ENCODE data around the gene ACBD4. TPM values are rescaled to one million over a fixed set of nuclear protein-coding genes. Genes with fewer than 3 reads are reported as not detected.

ACBD4 gene
- total RNA-seq, 2 donors from 2014 or later = 12.9 to 18.9 TPM

DNA sequence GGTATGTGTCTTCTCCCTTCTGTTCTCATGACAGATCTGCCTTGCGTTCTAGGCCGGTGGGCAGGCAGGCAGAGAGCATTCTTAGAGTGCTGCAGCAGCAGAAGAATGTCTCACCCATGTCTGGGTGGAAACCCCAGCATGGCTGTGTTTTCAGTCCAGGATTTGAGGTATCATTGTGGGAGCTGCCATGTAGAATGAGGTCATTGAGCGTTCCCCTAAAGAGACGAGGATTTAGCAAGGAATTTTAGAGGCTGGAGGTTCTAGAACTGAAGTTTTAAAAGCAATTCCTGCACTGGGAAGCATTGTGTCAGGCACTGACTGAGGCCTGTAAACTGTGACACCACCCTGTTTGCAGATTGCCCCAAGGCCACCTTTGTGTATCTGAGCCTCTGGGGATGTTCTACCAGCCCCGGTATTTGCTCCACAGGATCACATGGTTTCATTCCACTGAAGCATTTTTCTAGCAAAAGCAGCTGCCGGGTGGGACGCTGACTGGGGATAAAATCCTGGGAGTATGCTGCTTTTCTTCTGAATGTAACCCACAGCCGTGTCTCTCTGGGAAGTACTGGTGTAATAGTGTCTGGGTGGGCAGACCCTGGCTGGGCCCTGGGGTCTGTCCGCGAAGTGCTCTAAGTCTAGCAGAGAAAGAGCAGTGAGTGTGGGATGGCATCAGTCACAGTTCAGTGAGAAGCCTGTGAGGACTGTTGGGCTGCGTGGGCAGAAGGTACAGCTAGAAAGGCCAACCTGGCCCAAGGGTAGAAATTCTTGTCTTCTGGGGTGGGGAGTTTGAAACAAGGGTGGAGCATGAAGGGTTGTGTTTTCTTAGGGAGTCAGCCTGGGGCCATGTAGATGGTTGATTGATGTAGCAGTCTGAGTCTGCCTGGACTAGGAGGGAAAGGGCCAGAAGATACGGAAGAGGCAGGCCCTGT is 33.3 kb upstream of the ACBD4 start:
- H3K27ac Mint-ChIP-seq = peak overlapping the region; percentile 3 to 29
- H3K36me3 Mint-ChIP-seq = peaks cover 10 to 16% of the 10 kb centered on the region in 2 donors
- DNase-seq (ENCODE audit: low spot score in 2 of 2) = no peak
- ATAC-seq = no peak
- no peaks in the 10 kb centered on the region for H3K9me3 Mint-ChIP-seq

DNA sequence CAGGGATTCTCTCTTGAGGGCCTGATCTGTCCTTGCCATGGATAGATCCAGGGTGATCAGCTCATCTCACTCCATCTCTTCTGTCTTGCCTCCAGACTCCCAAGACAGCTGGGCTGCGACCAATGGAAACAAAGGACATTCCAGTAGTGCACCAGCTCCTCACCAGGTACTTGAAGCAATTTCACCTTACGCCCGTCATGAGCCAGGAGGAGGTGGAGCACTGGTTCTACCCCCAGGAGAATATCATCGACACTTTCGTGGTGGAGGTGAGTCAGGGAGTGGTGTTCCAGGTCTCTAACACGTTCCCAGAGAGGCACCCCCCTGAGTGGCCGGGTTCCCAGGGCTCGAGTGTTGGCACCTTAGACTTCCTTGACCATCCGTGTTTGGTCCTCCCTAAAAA is 32.6 kb upstream of the ACBD4 start:
- H3K36me3 Mint-ChIP-seq = peaks cover 10 to 16% of the 10 kb centered on the region in 2 donors
- no peaks in the 10 kb centered on the region for H3K9me3 Mint-ChIP-seq
- no peak for ATAC-seq
- peak overlapping the region; percentile 3 to 29 for H3K27ac Mint-ChIP-seq
- DNase-seq (ENCODE audit: low spot score in 2 of 2) = no peak

DNA sequence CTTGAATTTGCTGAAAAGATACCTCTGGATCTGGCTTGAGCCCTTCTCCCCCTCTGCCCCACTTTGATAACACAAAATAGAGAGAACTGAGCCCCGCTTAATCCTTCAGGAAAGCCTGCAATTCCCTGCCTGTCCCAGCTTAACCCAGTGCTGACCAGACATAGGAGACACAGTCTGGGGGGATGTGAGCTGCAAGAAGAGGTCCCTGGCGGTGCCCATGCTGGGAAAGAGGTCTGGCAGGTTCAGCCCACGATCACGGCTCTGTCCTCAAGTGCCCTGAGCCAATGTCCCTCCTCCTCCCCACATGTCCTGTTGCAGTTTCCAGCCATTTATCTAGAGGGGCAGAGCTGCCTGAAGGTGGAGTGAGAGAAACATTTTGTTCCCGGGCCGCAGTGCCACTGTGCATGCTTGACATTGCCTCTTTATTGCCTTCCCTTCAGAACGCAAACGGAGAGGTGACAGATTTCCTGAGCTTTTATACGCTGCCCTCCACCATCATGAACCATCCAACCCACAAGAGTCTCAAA is 32.2 kb upstream of the ACBD4 start:
- H3K27ac Mint-ChIP-seq = no peak overlapping the region
- H3K36me3 Mint-ChIP-seq = peaks cover 10 to 12% of the 10 kb centered on the region in 2 donors
- no peak for ATAC-seq
- no peak for DNase-seq (ENCODE audit: low spot score in 2 of 2)
- H3K9me3 Mint-ChIP-seq = no peaks in the 10 kb centered on the region

DNA sequence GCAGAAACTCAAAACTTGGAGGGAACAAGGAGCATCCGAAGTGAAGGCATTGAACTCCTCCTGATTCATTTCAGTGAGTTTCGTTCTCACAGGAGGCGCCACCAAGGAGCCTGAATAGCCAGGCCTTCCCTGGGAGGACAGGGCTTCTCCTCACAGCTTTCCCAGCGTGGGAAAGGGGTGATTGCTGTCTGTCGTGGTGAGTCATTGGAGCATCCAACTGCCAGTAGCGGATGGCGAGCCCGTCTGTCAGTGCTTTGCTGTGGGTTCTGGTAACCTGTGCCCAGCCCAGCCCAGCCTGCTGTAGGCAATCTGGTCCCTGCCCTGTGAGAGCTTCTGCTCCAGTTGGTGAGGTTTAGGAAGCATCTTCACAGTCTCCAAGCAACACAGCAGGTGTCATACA is 31.5 kb upstream of the ACBD4 start:
- DNase-seq (ENCODE audit: low spot score in 2 of 2) = no peak
- no peaks in the 10 kb centered on the region for H3K9me3 Mint-ChIP-seq
- H3K27ac Mint-ChIP-seq = no peak overlapping the region
- H3K36me3 Mint-ChIP-seq = peaks cover 4 to 12% of the 10 kb centered on the region in 2 donors
- ATAC-seq = no peak

DNA sequence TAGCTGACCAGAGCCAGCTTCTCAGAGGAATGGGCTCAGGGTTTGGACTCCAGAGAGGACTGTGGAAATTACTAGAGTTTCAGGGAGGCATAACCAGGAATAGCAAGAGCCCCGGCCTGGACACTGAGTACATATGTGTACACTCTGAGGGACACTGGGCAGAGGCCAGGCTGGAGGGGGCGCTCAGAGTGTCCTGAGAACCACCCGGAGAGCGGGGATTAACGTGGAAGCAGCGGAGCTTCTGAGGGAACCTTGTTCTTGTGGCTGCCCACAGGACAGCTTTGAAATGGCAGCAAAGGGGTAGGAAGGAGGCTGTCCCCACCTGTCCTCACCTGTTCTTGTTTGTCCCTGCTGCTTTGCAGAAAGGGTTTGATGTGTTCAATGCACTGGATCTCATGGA is 31.0 kb upstream of the ACBD4 start:
- DNase-seq (ENCODE audit: low spot score in 2 of 2) (no peak), ATAC-seq (no peak)
- peaks cover 0 to 8% of the 10 kb centered on the region in 2 donors for H3K36me3 Mint-ChIP-seq
- no peak overlapping the region for H3K27ac Mint-ChIP-seq
- H3K9me3 Mint-ChIP-seq = no peaks in the 10 kb centered on the region

DNA sequence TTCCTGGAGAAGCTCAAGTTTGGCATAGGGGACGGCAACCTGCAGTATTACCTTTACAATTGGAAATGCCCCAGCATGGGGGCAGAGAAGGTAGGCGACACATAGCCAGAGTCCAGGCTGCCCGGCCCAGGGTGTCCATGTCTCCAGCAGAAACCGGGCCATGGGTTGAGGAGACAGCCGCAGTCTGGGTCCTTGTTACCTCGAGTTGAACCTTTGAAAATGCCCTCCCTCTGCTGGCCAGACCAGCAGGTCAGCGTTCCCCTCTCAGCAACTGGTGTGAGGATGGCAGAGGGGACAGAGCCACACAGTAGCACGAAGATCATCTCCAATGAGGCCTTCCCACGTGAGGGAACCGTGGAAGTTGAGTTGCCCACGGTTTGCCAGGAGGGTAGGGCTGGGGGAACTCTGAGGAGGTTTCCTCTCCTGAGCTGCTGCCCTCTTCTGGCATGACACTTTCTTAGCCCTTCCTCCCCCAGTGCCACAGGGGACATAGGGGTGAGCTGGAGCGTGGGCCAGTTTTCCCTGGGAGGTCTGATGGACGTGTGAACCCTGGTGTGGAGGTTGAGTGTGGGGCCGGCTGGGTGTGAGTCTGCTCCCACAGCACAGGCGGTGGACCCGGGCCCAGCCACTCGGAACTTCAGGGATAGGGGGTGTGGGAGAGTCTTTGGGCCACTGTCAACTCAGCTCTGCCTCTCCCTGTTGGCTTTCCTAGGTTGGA is 30.4 kb upstream of the ACBD4 start:
- Mint-ChIP-seq H3K9me3 (no peaks in the 10 kb centered on the region), H3K27ac (no peak overlapping the region), H3K36me3 (peaks cover 0 to 8% of the 10 kb centered on the region in 2 donors)
- ATAC-seq (no peak), DNase-seq (ENCODE audit: low spot score in 2 of 2) (no peak)

DNA sequence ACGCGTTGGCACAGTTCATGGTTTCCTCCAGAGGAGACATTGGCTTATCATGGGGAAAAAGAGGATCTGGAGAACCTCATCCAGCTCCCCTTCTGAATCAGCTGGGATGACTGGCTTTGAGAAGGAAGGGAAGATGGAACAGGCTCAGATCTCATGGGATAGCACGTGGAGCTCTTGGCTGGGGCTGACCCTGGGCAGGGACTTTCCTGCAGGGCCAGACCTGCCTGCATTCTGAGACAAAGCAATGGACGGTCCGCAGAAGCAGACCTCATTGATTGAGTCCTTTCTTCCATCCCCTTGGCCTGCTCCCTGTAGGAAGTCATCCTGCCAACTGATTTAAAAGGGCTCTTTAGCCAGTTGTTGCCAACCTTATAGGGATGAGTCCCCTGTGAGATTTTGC is 29.4 kb upstream of the ACBD4 start:
- Mint-ChIP-seq H3K36me3 (peaks cover 0 to 8% of the 10 kb centered on the region in 2 donors), H3K27ac (no peak overlapping the region), H3K9me3 (no peaks in the 10 kb centered on the region)
- no peak for DNase-seq (ENCODE audit: low spot score in 2 of 2)
- ATAC-seq = no peak

DNA sequence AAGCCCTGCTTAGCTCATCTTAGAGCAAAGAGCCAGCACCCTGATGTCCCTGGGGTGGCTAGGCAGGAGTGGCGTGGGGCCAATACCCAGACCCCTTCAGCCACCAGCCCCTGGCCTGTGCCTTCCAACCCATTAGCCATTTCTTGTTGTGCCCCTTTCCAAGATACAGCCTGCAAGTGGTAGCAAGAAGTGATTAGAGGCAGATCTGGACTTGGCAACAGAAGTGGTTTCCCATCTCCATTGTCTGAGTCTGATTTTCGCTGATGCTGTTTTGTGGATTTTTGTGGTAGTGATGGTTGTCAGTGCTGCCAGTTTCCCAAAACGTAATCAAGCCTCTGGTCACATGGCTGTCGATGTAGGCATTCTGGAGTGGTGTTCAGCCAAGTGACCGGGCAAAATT is 28.9 kb upstream of the ACBD4 start:
- Mint-ChIP-seq H3K36me3 (peaks cover 0 to 8% of the 10 kb centered on the region in 2 donors), H3K9me3 (no peaks in the 10 kb centered on the region), H3K27ac (no peak overlapping the region)
- DNase-seq (ENCODE audit: low spot score in 2 of 2) = no peak
- no peak for ATAC-seq

DNA sequence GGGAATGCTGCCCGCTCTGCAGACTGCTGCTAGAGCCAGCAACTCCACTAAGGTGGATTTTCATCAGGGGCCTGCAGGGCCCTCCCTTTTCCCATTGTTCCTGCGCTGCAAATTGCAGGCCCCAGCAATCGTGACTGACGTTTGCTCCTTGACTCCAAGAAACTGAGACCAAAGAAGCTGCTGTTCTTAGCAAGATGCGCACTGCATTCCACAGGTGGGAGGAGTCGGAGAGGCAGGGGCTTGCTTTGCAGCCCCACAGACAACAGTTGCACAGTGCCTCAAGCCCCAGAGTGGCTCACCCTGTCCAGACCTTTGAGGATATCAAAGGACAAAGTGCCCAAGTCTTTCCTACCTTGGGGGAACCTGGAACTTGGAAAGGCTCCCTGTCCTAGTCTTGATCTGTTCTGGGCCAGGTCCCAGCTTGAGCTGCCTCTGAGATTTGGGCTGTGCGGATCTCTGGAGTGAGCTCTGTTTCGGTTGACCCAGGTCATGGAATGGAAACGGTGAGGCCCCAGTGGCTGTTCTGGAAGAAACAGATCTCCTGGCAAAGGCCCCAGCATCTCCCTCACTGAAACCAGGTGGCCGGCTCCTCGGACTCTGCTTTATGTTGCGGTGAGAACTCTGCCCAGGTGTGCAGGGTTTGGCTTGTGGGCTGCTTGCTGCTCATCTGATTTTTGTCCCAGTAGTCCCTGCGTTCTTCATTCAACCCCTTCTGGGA is 28.0 kb upstream of the ACBD4 start:
- H3K36me3 Mint-ChIP-seq = peaks cover 0 to 5% of the 10 kb centered on the region in 2 donors
- H3K27ac Mint-ChIP-seq = peak overlapping the region in 1 of 2 donors; percentile 68
- H3K9me3 Mint-ChIP-seq = no peaks in the 10 kb centered on the region
- ATAC-seq (no peak), DNase-seq (ENCODE audit: low spot score in 2 of 2) (no peak)

DNA sequence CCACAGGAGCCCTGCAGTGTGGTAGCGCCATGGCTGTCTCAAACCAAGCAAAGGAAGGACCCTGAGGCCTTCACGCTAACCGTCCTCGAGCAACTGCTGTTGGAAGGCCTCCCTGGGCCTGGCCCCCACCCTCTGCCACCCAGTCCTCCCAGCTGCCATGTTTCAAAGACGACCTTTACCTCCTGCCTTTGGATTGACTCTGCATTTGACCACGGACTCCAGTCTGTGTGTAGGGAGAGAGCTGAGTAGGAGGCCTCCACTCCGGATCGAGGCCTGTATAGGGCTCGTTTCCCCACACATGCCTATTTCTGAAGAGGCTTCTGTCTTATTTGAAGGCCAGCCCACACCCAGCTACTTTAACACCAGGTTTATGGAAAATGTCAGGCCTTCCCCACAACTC is 27.4 kb upstream of the ACBD4 start:
- Mint-ChIP-seq H3K27ac (peak overlapping the region in 1 of 2 donors; percentile 91), H3K36me3 (no peaks in the 10 kb centered on the region), H3K9me3 (no peaks in the 10 kb centered on the region)
- ATAC-seq (no peak), DNase-seq (ENCODE audit: low spot score in 2 of 2) (no peak)

DNA sequence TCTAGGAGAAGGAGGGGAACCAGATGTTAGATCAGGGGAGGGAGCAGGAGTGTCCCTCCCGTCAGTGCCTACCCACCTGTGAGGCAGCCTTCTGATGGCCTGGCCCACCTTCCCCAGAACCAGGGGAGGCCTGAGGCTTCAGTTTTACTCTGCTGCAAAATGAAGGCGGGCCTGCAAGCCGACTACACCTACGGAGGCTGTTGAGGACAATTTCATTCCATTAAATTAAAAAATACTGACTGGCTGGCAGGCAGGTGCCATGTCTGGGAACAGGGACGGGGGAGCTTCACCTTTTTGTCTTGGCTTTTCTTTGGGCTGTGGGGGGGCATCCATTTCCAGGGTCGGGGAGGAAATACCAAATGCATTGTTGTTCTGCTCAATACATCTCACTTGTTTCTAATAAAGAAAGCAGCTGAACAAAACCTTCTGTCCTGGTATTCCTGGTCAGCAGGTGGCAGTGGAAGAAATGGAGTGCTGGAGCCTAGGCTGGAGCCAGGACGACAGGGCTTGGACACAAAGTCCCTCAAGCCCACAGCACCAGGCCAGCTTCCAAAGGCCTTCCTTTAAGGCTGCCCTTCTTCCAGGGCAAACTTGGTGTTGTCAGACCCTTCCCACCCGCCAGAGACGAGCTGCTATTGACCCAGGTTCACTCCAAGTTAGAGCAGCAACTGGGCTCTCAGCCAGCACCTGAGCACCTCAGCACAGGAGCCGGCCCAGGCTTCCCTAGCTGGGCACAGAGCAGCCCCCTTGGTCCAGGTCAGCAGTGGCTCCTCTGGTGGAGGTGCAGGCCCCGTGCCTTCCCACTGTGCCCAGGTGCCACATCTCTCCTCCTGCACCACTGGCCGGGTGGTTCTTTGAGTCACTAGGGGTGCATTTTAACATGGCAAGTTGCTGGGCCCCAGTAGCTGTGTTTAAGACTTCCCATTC is 26.6 kb upstream of the ACBD4 start:
- H3K36me3 Mint-ChIP-seq = no peaks in the 10 kb centered on the region
- ATAC-seq = peak; percentile 10 to 22
- peak overlapping the region; percentile 63 to 97 for H3K27ac Mint-ChIP-seq
- no peak for DNase-seq (ENCODE audit: low spot score in 2 of 2)
- H3K9me3 Mint-ChIP-seq = no peaks in the 10 kb centered on the region

DNA sequence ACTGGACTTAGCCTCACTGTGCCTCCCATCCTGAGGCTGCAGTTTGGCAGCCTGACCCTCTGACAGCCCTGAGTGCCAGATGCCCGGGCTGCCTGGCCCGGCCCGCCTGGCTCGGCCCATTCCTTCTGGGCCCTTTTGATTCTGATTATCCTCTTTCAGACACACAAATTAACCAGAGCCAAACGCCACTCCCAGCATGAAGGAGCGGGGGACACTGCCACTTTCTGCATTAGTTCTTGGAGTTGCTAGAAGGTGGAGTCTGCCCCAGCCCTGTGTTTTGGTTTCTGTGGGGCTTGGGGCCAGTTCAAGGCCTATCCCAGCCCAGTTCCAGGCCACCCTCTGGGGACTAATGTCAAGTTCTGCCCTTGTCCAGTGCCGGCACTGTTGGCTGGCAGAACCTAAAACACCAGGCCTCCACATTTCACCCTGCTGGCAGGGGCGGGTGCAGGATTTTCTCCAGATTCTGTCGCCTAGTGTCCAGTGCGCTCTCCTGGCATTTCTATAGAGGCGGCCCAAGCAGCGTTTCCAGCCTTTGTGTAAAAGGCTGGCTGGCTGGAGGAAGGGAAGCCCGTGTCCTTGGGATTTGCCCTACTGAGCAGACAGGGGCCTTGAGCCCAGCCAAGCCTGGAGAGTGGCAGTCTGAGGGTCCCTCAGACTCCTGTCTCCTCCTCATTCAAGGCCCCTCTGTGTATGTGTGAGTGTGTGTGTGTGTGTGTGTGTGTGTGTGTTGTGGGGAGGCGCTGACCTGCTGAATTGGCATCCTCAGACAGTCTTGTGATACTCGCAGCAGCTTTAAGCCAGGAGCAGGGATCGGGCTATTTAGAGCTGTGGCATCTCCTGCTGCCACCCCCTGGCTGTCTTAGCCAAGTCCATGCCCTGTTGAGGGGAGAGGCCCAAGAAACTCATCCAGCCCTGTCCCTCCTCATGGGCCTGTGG is 24.5 kb upstream of the ACBD4 start:
- no peaks in the 10 kb centered on the region for H3K36me3 Mint-ChIP-seq
- peak in 1 of 2 donors; percentile 6 for ATAC-seq
- no peak for DNase-seq (ENCODE audit: low spot score in 2 of 2)
- peak overlapping the region in 1 of 2 donors; percentile 46 for H3K27ac Mint-ChIP-seq
- no peaks in the 10 kb centered on the region for H3K9me3 Mint-ChIP-seq

DNA sequence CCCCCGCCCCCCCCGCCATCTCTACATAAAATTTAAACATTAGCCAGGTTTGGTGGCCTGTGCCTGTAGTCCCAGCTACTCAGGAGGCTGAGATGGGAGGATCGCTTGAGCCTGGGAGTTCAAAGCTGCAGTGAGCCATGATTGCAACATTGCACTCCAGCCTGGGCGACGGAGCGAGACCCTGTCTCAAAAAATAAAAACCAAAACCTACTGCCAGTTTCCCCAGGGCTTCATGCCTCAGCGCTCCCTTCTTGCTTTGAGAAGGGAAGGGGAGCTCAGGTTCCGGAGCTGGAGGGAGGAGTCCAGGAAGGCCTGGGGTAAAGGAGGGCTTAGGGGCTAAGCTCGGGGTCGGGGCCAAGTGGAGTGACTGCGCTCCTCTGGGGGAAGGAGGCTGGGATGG is 23.6 kb upstream of the ACBD4 start:
- no peaks in the 10 kb centered on the region for H3K36me3 Mint-ChIP-seq
- H3K9me3 Mint-ChIP-seq = no peaks in the 10 kb centered on the region
- peak overlapping the region in 1 of 2 donors; percentile 41 for H3K27ac Mint-ChIP-seq
- DNase-seq (ENCODE audit: low spot score in 2 of 2) (no peak), ATAC-seq (no peak)

DNA sequence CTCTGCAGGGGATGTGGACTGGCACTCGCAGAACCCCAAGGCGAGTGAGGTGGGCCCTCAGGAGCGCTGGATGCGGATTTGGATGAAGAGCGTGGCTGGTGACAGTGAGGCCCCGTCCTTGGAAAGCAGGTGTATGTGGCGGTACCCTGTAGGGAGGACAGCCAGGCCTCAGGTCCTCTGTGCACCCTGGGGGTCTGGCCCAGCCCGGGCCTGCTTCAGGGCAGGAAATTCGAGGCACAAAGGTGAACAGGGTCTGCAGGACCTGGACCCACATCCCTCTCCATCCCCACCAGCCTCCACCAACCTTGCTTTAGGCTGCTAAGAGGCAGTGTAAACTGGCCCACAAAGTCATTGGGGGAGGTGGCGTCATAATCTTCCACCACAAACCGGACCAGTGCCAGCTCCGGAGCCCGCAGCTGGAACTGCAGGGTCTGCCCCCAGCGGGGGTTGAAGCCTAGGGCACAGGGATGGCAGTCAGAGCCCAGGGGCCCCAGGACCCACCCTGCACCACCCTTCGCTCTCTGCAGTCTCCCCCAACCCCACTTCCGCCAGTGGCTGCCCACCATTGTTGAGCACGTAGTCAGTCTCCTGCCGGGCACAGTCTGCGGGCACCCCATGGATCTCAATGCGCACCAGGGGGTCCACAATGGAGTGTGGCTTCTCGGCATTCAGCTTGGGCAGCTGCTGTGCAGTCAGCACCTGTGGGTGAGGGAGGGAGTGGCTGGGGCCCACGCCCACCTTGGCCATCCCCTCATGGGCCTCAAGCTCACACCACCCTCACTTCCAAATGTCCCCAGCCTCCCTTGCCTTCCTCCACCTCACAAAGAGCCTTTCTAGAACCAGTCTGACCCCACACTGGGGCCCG is 22.7 kb upstream of the ACBD4 start:
- peak overlapping the region in 1 of 2 donors; percentile 41 for H3K27ac Mint-ChIP-seq
- DNase-seq (ENCODE audit: low spot score in 2 of 2) (no peak), ATAC-seq (no peak)
- H3K36me3 Mint-ChIP-seq = no peaks in the 10 kb centered on the region
- H3K9me3 Mint-ChIP-seq = no peaks in the 10 kb centered on the region

Measured in activated naive CD4-positive, alpha-beta T cell treated with anti-CD3 and anti-CD28 coated beads, Interleukin-2, amount 50 U/mL, for 72 hours (primary cell).